HepG2 (cell line): ENCODE results near the gene POLR3E. TPM values are rescaled to one million over a fixed set of nuclear protein-coding genes. Genes with fewer than 3 reads are reported as not detected.

Source experiments
- AKAP8 ChIP-seq: sonication (generic); formaldehyde crosslinking; IDR thresholded peaks from 2 replicates; pipeline ENCODE4 v1.5.1; 2020; ENCODE audit warnings: mild to moderate bottlenecking, missing genetic modification reagents
- CCDC6 ChIP-seq: sonication (generic); formaldehyde crosslinking; IDR thresholded peaks from 2 replicates; pipeline ENCODE4 v1.8.1; 2022; ENCODE audit warnings: mild to moderate bottlenecking, missing genetic modification reagents, moderate library complexity
- DNMT3B ChIP-seq: conservative IDR thresholded peaks from 2 replicates; pipeline ENCODE4 v1.6.1; 2016; ENCODE audit warnings: missing biosample characterization, control low read depth
- ISX ChIP-seq: sonication (generic); formaldehyde crosslinking; conservative IDR thresholded peaks from 2 replicates; pipeline ENCODE4 v1.5.0; 2020; ENCODE audit warnings: missing genetic modification reagents
- NCOA5 ChIP-seq: sonication (generic); formaldehyde crosslinking; IDR thresholded peaks from 2 replicates; pipeline ENCODE4 v1.4.0; 2020; ENCODE audit warnings: missing genetic modification reagents
- POLR2G ChIP-seq: fragments of 200-400 bp; formaldehyde crosslinking; IDR thresholded peaks from 2 replicates; pipeline ENCODE4 v1.6.1; 2018; ENCODE audit warnings: mild to moderate bottlenecking, low read depth, low read length, moderate library complexity
- RARG ChIP-seq: sonication (generic); formaldehyde crosslinking; IDR thresholded peaks from 2 replicates; pipeline ENCODE4 v1.4.0; 2020; ENCODE audit warnings: low read depth, mild to moderate bottlenecking, missing genetic modification reagents
- SPEN ChIP-seq: sonication (generic); formaldehyde crosslinking; IDR thresholded peaks from 2 replicates; pipeline ENCODE4 v1.5.1; 2020; ENCODE audit warnings: low read depth, mild to moderate bottlenecking, missing genetic modification reagents
- TBX2 ChIP-seq: sonication (generic); formaldehyde crosslinking; IDR thresholded peaks from 2 replicates; pipeline ENCODE4 v1.5.0; 2020; ENCODE audit warnings: missing genetic modification reagents, mild to moderate bottlenecking, borderline replicate concordance
- ZBTB38 ChIP-seq: sonication (generic); formaldehyde crosslinking; IDR thresholded peaks from 2 replicates; pipeline ENCODE4 v1.5.1; 2020; ENCODE audit warnings: mild to moderate bottlenecking, missing genetic modification reagents
- ZNF543 ChIP-seq: sonication (generic); formaldehyde crosslinking; IDR thresholded peaks from 2 replicates; pipeline ENCODE4 v1.4.0; 2020; ENCODE audit warnings: mild to moderate bottlenecking, missing genetic modification reagents
- ZNF619 ChIP-seq: sonication (generic); formaldehyde crosslinking; IDR thresholded peaks from 2 replicates; pipeline ENCODE4 v1.4.0; 2020; ENCODE audit warnings: mild to moderate bottlenecking, missing genetic modification reagents
- polyA plus RNA-seq, 8 experiments: library from polyadenylated mRNA; depleted of rRNA in 3 of 8; stranded (reverse) in 7 of 8; unstranded in 1 of 8; fragments of >200 nt; fragmentation: Illumina TruSeq in 4 of 8; extraction: Trizol in 4 of 8; gene quantifications; 2 replicates each; pipeline versions ENCODE4 v1.2.1 to v1.2.3, GENCODE V29; 2011 to 2016; ENCODE audit warnings: low read depth in 4 of 8, missing spikeins in 1 of 8, mixed read lengths in 1 of 8; ENCODE audit not compliant: insufficient read depth in 1 of 8
- total RNA-seq, 5 experiments: library from RNA; depleted of rRNA; stranded (reverse); fragments of >200 nt; fragmentation: Illumina TruSeq; extraction: Trizol; gene quantifications; 2 replicates each; pipeline ENCODE4 v1.2.3, GENCODE V29; 2016; ENCODE audit warnings: low read depth in 1 of 5
- TF ChIP-seq, protein P1 (sequence below): sonication (generic); formaldehyde crosslinking; IDR thresholded peaks from 2 replicates; pipeline ENCODE4 v1.4.0; 2020; ENCODE audit warnings: mild to moderate bottlenecking, missing genetic modification reagents
- TF ChIP-seq, protein P2 (sequence below): sonication (generic); formaldehyde crosslinking; IDR thresholded peaks from 2 replicates; pipeline ENCODE4 v1.5.0; 2020; ENCODE audit warnings: missing genetic modification reagents
- TF ChIP-seq, protein P3 (sequence below): sonication (generic); formaldehyde crosslinking; IDR thresholded peaks from 2 replicates; pipeline ENCODE4 v1.4.0; 2020; ENCODE audit warnings: missing genetic modification reagents
- TF ChIP-seq, protein P4 (sequence below): sonication (generic); formaldehyde crosslinking; IDR thresholded peaks from 2 replicates; pipeline ENCODE4 v1.5.1; 2020; ENCODE audit warnings: mild to moderate bottlenecking, missing genetic modification reagents
- TF ChIP-seq, protein P5 (sequence below): sonication (generic); formaldehyde crosslinking; IDR thresholded peaks from 2 replicates; pipeline ENCODE4 v1.4.0; 2020; ENCODE audit warnings: missing genetic modification reagents, borderline replicate concordance

Gene POLR3E
- total and polyA plus RNA-seq, 2 of the 13 experiments (the other 11 are each of a cell fraction or from before 2014, with no cell fraction given): 135 to 262 TPM

DNA sequence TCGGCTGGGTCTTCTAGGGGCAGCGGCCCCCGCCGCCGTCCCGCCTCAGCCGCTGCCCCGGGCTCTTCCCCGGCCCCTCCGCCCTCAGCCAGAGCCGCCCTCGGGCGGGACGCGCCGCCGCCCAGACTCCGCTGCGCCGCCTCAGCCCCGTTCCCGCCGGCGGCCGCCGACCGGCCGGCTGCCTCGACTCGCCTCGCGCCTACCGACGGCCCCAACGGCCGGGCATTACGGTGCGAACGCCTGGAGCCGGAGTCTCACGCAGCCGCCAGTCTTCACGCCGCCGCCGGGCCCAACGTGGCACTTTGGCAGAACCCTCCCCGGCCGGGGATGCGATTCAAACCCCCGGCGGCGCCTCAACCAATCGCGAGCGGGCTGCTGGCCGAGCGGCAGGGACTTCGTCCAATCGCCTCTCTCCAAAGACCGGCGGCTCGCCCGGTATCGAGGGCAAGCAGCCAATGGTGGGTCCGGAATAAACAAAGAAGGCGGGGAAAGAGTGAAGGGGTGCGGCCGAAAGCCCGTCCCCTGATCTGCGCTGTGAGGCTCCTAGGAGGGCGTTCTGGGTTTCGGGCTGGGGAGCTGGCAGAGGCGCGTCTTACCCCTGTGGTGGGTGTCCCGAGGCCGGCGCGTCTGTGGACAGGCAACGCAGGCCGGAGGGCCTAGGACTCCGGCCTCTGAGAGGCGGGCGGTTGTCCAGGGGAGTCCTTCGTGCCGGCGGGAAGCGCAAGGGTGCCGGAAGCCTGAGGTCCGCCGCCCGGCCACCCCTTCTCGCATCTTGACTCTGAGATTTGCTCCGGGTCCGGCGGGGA lies 77.3 kb downstream of the POLR3E start, which contains the start of gene CDR2 (continued):
- TF ChIP-seq, protein P1, sequence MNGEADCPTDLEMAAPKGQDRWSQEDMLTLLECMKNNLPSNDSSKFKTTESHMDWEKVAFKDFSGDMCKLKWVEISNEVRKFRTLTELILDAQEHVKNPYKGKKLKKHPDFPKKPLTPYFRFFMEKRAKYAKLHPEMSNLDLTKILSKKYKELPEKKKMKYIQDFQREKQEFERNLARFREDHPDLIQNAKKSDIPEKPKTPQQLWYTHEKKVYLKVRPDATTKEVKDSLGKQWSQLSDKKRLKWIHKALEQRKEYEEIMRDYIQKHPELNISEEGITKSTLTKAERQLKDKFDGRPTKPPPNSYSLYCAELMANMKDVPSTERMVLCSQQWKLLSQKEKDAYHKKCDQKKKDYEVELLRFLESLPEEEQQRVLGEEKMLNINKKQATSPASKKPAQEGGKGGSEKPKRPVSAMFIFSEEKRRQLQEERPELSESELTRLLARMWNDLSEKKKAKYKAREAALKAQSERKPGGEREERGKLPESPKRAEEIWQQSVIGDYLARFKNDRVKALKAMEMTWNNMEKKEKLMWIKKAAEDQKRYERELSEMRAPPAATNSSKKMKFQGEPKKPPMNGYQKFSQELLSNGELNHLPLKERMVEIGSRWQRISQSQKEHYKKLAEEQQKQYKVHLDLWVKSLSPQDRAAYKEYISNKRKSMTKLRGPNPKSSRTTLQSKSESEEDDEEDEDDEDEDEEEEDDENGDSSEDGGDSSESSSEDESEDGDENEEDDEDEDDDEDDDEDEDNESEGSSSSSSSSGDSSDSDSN (CRISPR knock-in tag): peak; percentile 97
- TF ChIP-seq TBX2 (CRISPR knock-in tag) (peak; percentile 74; the same call in 1 of the 2 replicates), AKAP8 (CRISPR knock-in tag) (peak; percentile 13; the same call in 1 of the 2 replicates), ZNF619 (CRISPR knock-in tag) (0 out of 2 replicates have a peak, but pooled peaks have one; percentile 74), NCOA5 (CRISPR knock-in tag) (no peak), ISX (CRISPR knock-in tag) (peak; percentile 72; the same call in 1 of the 2 replicates), RARG (CRISPR knock-in tag) (peak; percentile 53; the same call in 1 of the 2 replicates), ZBTB38 (CRISPR knock-in tag) (no peak), SPEN (CRISPR knock-in tag) (no peak; the same call in 1 of the 2 replicates), CCDC6 (CRISPR knock-in tag) (peak; percentile 84), ZNF543 (CRISPR knock-in tag) (peak; percentile 94), POLR2G (peak; percentile 97), DNMT3B (CRISPR knock-in tag) (no peak; the same call in 1 of the 2 replicates)
- TF ChIP-seq, protein P2, sequence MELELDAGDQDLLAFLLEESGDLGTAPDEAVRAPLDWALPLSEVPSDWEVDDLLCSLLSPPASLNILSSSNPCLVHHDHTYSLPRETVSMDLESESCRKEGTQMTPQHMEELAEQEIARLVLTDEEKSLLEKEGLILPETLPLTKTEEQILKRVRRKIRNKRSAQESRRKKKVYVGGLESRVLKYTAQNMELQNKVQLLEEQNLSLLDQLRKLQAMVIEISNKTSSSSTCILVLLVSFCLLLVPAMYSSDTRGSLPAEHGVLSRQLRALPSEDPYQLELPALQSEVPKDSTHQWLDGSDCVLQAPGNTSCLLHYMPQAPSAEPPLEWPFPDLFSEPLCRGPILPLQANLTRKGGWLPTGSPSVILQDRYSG: 0 out of 2 replicates have a peak, but pooled peaks have one; percentile 70
- TF ChIP-seq, protein P3, sequence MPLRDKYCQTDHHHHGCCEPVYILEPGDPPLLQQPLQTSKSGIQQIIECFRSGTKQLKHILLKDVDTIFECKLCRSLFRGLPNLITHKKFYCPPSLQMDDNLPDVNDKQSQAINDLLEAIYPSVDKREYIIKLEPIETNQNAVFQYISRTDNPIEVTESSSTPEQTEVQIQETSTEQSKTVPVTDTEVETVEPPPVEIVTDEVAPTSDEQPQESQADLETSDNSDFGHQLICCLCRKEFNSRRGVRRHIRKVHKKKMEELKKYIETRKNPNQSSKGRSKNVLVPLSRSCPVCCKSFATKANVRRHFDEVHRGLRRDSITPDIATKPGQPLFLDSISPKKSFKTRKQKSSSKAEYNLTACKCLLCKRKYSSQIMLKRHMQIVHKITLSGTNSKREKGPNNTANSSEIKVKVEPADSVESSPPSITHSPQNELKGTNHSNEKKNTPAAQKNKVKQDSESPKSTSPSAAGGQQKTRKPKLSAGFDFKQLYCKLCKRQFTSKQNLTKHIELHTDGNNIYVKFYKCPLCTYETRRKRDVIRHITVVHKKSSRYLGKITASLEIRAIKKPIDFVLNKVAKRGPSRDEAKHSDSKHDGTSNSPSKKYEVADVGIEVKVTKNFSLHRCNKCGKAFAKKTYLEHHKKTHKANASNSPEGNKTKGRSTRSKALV (CRISPR knock-in tag): peak; percentile 83; the same call in 1 of the 2 replicates
- TF ChIP-seq, protein P4, sequence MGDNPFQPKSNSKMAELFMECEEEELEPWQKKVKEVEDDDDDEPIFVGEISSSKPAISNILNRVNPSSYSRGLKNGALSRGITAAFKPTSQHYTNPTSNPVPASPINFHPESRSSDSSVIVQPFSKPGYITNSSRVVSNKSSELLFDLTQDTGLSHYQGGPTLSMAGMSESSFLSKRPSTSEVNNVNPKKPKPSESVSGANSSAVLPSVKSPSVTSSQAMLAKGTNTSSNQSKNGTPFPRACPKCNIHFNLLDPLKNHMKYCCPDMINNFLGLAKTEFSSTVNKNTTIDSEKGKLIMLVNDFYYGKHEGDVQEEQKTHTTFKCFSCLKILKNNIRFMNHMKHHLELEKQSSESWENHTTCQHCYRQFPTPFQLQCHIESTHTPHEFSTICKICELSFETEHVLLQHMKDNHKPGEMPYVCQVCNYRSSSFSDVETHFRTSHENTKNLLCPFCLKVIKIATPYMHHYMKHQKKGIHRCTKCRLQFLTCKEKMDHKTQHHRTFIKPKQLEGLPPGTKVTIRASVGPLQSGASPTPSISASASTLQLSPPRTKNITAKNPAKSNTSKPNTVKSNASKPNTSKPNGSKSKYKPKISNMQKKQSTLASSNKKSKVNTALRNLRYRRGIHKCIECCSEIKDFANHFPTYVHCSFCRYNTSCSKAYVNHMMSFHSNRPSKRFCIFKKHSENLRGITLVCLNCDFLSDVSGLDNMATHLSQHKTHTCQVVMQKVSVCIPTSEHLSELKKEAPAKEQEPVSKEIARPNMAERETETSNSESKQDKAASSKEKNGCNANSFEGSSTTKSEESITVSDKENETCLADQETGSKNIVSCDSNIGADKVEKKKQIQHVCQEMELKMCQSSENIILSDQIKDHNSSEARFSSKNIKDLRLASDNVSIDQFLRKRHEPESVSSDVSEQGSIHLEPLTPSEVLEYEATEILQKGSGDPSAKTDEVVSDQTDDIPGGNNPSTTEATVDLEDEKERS: peak; percentile 74; the same call in 1 of the 2 replicates
- TF ChIP-seq, protein P5, sequence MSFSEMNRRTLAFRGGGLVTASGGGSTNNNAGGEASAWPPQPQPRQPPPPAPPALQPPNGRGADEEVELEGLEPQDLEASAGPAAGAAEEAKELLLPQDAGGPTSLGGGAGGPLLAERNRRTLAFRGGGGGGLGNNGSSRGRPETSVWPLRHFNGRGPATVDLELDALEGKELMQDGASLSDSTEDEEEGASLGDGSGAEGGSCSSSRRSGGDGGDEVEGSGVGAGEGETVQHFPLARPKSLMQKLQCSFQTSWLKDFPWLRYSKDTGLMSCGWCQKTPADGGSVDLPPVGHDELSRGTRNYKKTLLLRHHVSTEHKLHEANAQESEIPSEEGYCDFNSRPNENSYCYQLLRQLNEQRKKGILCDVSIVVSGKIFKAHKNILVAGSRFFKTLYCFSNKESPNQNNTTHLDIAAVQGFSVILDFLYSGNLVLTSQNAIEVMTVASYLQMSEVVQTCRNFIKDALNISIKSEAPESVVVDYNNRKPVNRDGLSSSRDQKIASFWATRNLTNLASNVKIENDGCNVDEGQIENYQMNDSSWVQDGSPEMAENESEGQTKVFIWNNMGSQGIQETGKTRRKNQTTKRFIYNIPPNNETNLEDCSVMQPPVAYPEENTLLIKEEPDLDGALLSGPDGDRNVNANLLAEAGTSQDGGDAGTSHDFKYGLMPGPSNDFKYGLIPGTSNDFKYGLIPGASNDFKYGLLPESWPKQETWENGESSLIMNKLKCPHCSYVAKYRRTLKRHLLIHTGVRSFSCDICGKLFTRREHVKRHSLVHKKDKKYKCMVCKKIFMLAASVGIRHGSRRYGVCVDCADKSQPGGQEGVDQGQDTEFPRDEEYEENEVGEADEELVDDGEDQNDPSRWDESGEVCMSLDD (CRISPR knock-in tag): 0 out of 2 replicates have a peak, but pooled peaks have one; percentile 62
